ENCODE measurements around the gene EFCC1. TPM values are rescaled to one million over a fixed set of nuclear protein-coding genes. Genes with fewer than 3 reads are reported as not detected.

EFCC1 gene
- total RNA-seq, 2 experiments from 2014 or later, result 0.16 to 0.38 TPM

- intact Hi-C loops (cut with micrococcal nuclease), result loop anchor here (10.0 kb wide), 1 partner anchor 60 kb away; no protein-coding TSS in a partner anchor
- Mint-ChIP-seq H3K4me3 (no peak overlapping the region), H3K27me3 (no peaks in the 10 kb centered on the region), H3K36me3 (ENCODE audit: low read depth) (no peaks in the 10 kb centered on the region), H3K4me1 (ENCODE audit: low read depth) (peaks cover 9% of the 10 kb centered on the region), H3K9me3 (no peaks in the 10 kb centered on the region), H3K27ac (peak overlapping the region; percentile 49)
- POLR2A ChIA-PET, result interaction anchor here (0.6 to 5.9 kb wide), 3 partner anchors 14 to 137 kb away, joined by 3 to 40 read pairs (median 4); partner anchors contain the start of gene RAB43
- CTCF ChIA-PET, result interaction anchor here (1.0 to 6.0 kb wide), 13 partner anchors 15 to 192 kb away, joined by 3 to 103 read pairs (median 12); no protein-coding TSS in a partner anchor
- no peak for TF ChIP-seq CTCF (IDR thresholded peaks at IDR 0.05)
- ATAC-seq (no peak), DNase-seq (no peak)
Observed at GRCh38 chr3:129054605-129055104, 53.6 kb downstream of the EFCC1 start.

GRCh38 chr3:129056451-129057173 lies 55.5 kb downstream of the EFCC1 start:
- Mint-ChIP-seq H3K4me3 (no peak overlapping the region), H3K27ac (no peak overlapping the region), H3K27me3 (no peaks in the 10 kb centered on the region), H3K4me1 (ENCODE audit: low read depth) (peaks cover 9% of the 10 kb centered on the region), H3K9me3 (no peaks in the 10 kb centered on the region), H3K36me3 (ENCODE audit: low read depth) (no peaks in the 10 kb centered on the region)
- ChIA-PET POLR2A (no interaction called here), CTCF (interaction anchor here (1.0 to 2.1 kb wide), 2 partner anchors 10 to 106 kb away, joined by 3 to 6 read pairs; no protein-coding TSS in a partner anchor)
- no peak for TF ChIP-seq CTCF (IDR thresholded peaks at IDR 0.05)
- no peak for ATAC-seq
- no peak for DNase-seq
- intact Hi-C loops (cut with micrococcal nuclease), result loop anchor here (10.0 kb wide), 1 partner anchor 58 kb away; no protein-coding TSS in a partner anchor

GRCh38 chr3:129057249-129057648 lies 56.1 kb downstream of the EFCC1 start:
- Mint-ChIP-seq H3K9me3 (no peaks in the 10 kb centered on the region), H3K27me3 (no peaks in the 10 kb centered on the region), H3K36me3 (ENCODE audit: low read depth) (no peaks in the 10 kb centered on the region), H3K4me1 (ENCODE audit: low read depth) (peaks cover 9% of the 10 kb centered on the region), H3K27ac (no peak overlapping the region), H3K4me3 (no peak overlapping the region)
- ATAC-seq (no peak), DNase-seq (no peak)
- ChIA-PET POLR2A (interaction anchor here (1.2 kb wide), 1 partner anchor 126 kb away, joined by 3 read pairs; the partner anchor contains the start of gene CNBP), CTCF (interaction anchor here (2.1 kb wide), 1 partner anchor 11 kb away, joined by 6 read pairs; no protein-coding TSS in a partner anchor)
- intact Hi-C loops (cut with micrococcal nuclease), result loop anchor here (10.0 kb wide), 1 partner anchor 58 kb away; no protein-coding TSS in a partner anchor
- no peak for TF ChIP-seq CTCF (IDR thresholded peaks at IDR 0.05)

- no peak overlapping the region for H3K27ac Mint-ChIP-seq
- no peaks in the 10 kb centered on the region for H3K36me3 Mint-ChIP-seq (ENCODE audit: low read depth)
- H3K9me3 Mint-ChIP-seq, result no peaks in the 10 kb centered on the region
- no peak overlapping the region for H3K4me3 Mint-ChIP-seq
- no peak for TF ChIP-seq CTCF (IDR thresholded peaks at IDR 0.05)
- peaks cover 4% of the 10 kb centered on the region for H3K4me1 Mint-ChIP-seq (ENCODE audit: low read depth)
- H3K27me3 Mint-ChIP-seq, result no peaks in the 10 kb centered on the region
- CTCF ChIA-PET, result interaction anchor here (1.0 kb wide), 1 partner anchor 88 kb away, joined by 3 read pairs; no protein-coding TSS in a partner anchor
- DNase-seq (peak; percentile 36), ATAC-seq (peak; percentile 43)
- intact Hi-C loops (cut with micrococcal nuclease), result loop anchor here (10.0 kb wide), 1 partner anchor 56 kb away; no protein-coding TSS in a partner anchor
- POLR2A ChIA-PET, result interaction anchor here (1.2 kb wide), 1 partner anchor 125 kb away, joined by 3 read pairs; the partner anchor contains the start of gene CNBP
Observed at GRCh38 chr3:129058441-129059200, 57.5 kb downstream of the EFCC1 start.

All from activated CD8-positive, alpha-beta T cell treated with anti-CD3 and anti-CD28 coated beads for 36 hours (primary cell).